GM19035 (cell line): ENCODE results near the gene FOXC1.

Experiments used
- ATAC-seq: cut with Tn5 transposase; IDR thresholded peaks from one replicate; pipeline ENCODE4 v1.9.1; 2021; ENCODE audit not compliant: unreplicated experiment

Gene FOXC1

GRCh38 chr6:1598886-1599285 lies 10.8 kb upstream of the FOXC1 start:
- ATAC-seq: no peak

GRCh38 chr6:1599469-1599868 lies 10.2 kb upstream of the FOXC1 start:
- ATAC-seq: no peak

- ATAC-seq: no peak
Measured at GRCh38 chr6:1600063-1600763, 9.5 kb upstream of the FOXC1 start.

GRCh38 chr6:1600764-1601157 lies 9.0 kb upstream of the FOXC1 start:
- ATAC-seq: no peak

GRCh38 chr6:1601158-1602048 lies 8.3 kb upstream of the FOXC1 start:
- no peak for ATAC-seq

- ATAC-seq: no peak
Measured at GRCh38 chr6:1602049-1602713, 7.5 kb upstream of the FOXC1 start.

GRCh38 chr6:1603708-1604107 lies 6.0 kb upstream of the FOXC1 start:
- ATAC-seq: no peak

- ATAC-seq: no peak
Measured at GRCh38 chr6:1604158-1605003, 5.3 kb upstream of the FOXC1 start.

GRCh38 chr6:1605004-1605892 lies 4.5 kb upstream of the FOXC1 start:
- ATAC-seq: no peak

- no peak for ATAC-seq
Measured at GRCh38 chr6:1605893-1606779, 3.6 kb upstream of the FOXC1 start.

GRCh38 chr6:1606780-1607515 lies 2.8 kb upstream of the FOXC1 start:
- ATAC-seq: no peak

- no peak for ATAC-seq
Measured at GRCh38 chr6:1607516-1608221, 2.0 kb upstream of the FOXC1 start.

GRCh38 chr6:1608222-1609040 lies 1.3 kb upstream of the FOXC1 start:
- no peak for ATAC-seq

GRCh38 chr6:1609041-1609647 lies 571 bp upstream of the FOXC1 start:
- no peak for ATAC-seq

- peak; percentile 14 for ATAC-seq
Measured at GRCh38 chr6:1610497-1611321, 994 bp downstream of the FOXC1 start.

- ATAC-seq: no peak
Measured at GRCh38 chr6:1611322-1611571, 1.5 kb downstream of the FOXC1 start.
